Caco-2 (cell line): ENCODE results near the gene LRRFIP1. TPM values are rescaled to one million over a fixed set of nuclear protein-coding genes. Genes with fewer than 3 reads are reported as not detected.

Experiments
- BruUV-seq: library from RNA; stranded (reverse); fragments of 400-500 nt; replicated peaks from 2 replicates; lab custom pipeline; 2021; lab: Mats Ljungman, UMichigan
- CTCF ChIA-PET: fragments of 300-600 bp; sonication (Branson Sonifier 250); formaldehyde crosslinking; loops from one replicate; lab custom pipeline; 2022; ENCODE audit warnings: antibody characterized with exemption; lab: Charles Lee
- POLR2A ChIA-PET: fragments of 300-600 bp; sonication (Branson Sonifier 250); formaldehyde crosslinking; loops from one replicate; lab custom pipeline; 2022; ENCODE audit warnings: antibody characterized with exemption; lab: Charles Lee
- DNase-seq, 2 experiments: peaks; one replicate each; pipeline versions ENCODE4 v3.0.0 to v3.0.0-alpha.2; 2020 to 2022
- H3K27me3 ChIP-seq: replicated peaks from 2 replicates; pipeline ENCODE4 v1.6.0; 2011; ENCODE audit warnings: low read length; ENCODE audit not compliant: control insufficient read depth, insufficient read depth
- H3K36me3 ChIP-seq: 2 replicates; pipeline ENCODE4 v1.5.1; 2011; ENCODE audit warnings: low read length; ENCODE audit not compliant: control insufficient read depth, insufficient read depth
- H3K4me1 ChIP-seq: fragments of 250-450 bp; sonication (Bioruptor Pico); 2 replicates; pipeline ENCODE4 v1.5.1; 2020; ENCODE audit warnings: mild to moderate bottlenecking
- H3K4me3 ChIP-seq: 2 replicates; pipeline ENCODE4 v1.5.1; 2011; ENCODE audit warnings: low read depth, mild to moderate bottlenecking, control low read depth, low read length
- H3K9me3 ChIP-seq: fragments of 250-450 bp; sonication (Bioruptor Pico); 2 replicates; pipeline ENCODE4 v1.5.1; 2020; ENCODE audit warnings: mild to moderate bottlenecking, moderate library complexity
- H3K27ac Mint-ChIP-seq: one replicate; pipeline ENCODE4 v1.8.0; 2022; ENCODE audit warnings: mixed read lengths; ENCODE audit not compliant: unreplicated experiment
- H3K27me3 Mint-ChIP-seq: one replicate; pipeline ENCODE4 v1.8.0; 2022; ENCODE audit warnings: mixed read lengths; ENCODE audit not compliant: insufficient read depth, unreplicated experiment
- H3K36me3 Mint-ChIP-seq: one replicate; pipeline ENCODE4 v1.8.0; 2022; ENCODE audit warnings: mild to moderate bottlenecking, mixed read lengths; ENCODE audit not compliant: insufficient read depth, unreplicated experiment
- H3K4me1 Mint-ChIP-seq: one replicate; pipeline ENCODE4 v1.8.0; 2022; ENCODE audit warnings: low read depth, mixed read lengths; ENCODE audit not compliant: unreplicated experiment
- H3K4me3 Mint-ChIP-seq: one replicate; pipeline ENCODE4 v1.8.0; 2022; ENCODE audit warnings: mild to moderate bottlenecking, moderate library complexity, mixed read lengths; ENCODE audit not compliant: unreplicated experiment
- H3K9me3 Mint-ChIP-seq: one replicate; pipeline ENCODE4 v1.8.0; 2022; ENCODE audit warnings: mixed read lengths; ENCODE audit not compliant: unreplicated experiment
- CTCF ChIP-seq, 2 experiments: fragments of 200-600 bp in 1 of 2; IDR thresholded peaks; 1 replicate in 1 of 2; 2 replicates in 1 of 2; pipeline versions ENCODE4 v1.5.1 to v1.8.0; 2011 to 2022; ENCODE audit warnings: antibody characterized with exemption in 1 of 2, control low read depth in 1 of 2, inconsistent platforms in 1 of 2, low read depth in 1 of 2, low read length in 1 of 2, mild to moderate bottlenecking in 1 of 2, moderate library complexity in 1 of 2; ENCODE audit not compliant: insufficient read depth in 1 of 2, severe bottlenecking in 1 of 2, unreplicated experiment in 1 of 2
- intact Hi-C: fragments of 100-400 bp; cut with micrococcal nuclease; formaldehyde crosslinking; loops from one replicate; pipeline ENCODE4 v1.10.0; 2022; ENCODE audit not compliant: unreplicated experiment
- total RNA-seq: library from RNA; stranded (reverse); gene quantifications from 2 replicates; pipeline ENCODE4 v1.2.3, GENCODE V29; 2022

The LRRFIP1 gene
- total RNA-seq, 1 experiment from 2014 or later: 37.1 TPM

GRCh38 chr2:237725661-237726060 lies 98.3 kb downstream of the LRRFIP1 start:
- no peaks in the 10 kb centered on the region for H3K9me3 ChIP-seq
- CTCF ChIA-PET: no interaction called here
- Mint-ChIP-seq H3K27ac (peak overlapping the region; percentile 26), H3K36me3 (peaks cover under 1% of the 10 kb centered on the region), H3K9me3 (no peaks in the 10 kb centered on the region), H3K4me3 (no peak overlapping the region), H3K4me1 (peaks cover 18% of the 10 kb centered on the region), H3K27me3 (no peaks in the 10 kb centered on the region)
- no peaks in the 10 kb centered on the region; the same call in 1 of the 2 replicates for H3K36me3 ChIP-seq
- peaks cover 39% of the 10 kb centered on the region for H3K4me1 ChIP-seq
- BruUV-seq: no TSS peak
- intact Hi-C loops: no loop called here
- H3K4me3 ChIP-seq: no peak overlapping the region
- POLR2A ChIA-PET: no interaction called here
- no peaks in the 10 kb centered on the region for H3K27me3 ChIP-seq
- DNase-seq: no peak
- no peak for TF ChIP-seq CTCF (IDR thresholded peaks at IDR 0.05; ENCODE audit: insufficient read depth in 1 of 2, low read depth in 1 of 2, low read length in 1 of 2, severe bottlenecking in 1 of 2, unreplicated experiment in 1 of 2)

GRCh38 chr2:237726401-237726830 lies 99.0 kb downstream of the LRRFIP1 start:
- no peak for DNase-seq
- Mint-ChIP-seq H3K9me3 (no peaks in the 10 kb centered on the region), H3K4me1 (peaks cover 18% of the 10 kb centered on the region), H3K27ac (no peak overlapping the region), H3K36me3 (no peaks in the 10 kb centered on the region), H3K4me3 (no peak overlapping the region), H3K27me3 (no peaks in the 10 kb centered on the region)
- Histone ChIP-seq H3K27me3 (no peaks in the 10 kb centered on the region), H3K9me3 (no peaks in the 10 kb centered on the region), H3K4me3 (no peak overlapping the region), H3K36me3 (no peaks in the 10 kb centered on the region; the same call in 1 of the 2 replicates), H3K4me1 (peaks cover 34% of the 10 kb centered on the region)
- intact Hi-C loops: no loop called here
- POLR2A ChIA-PET: no interaction called here
- no peak for TF ChIP-seq CTCF (IDR thresholded peaks at IDR 0.05; ENCODE audit: insufficient read depth in 1 of 2, low read depth in 1 of 2, low read length in 1 of 2, severe bottlenecking in 1 of 2, unreplicated experiment in 1 of 2)
- no TSS peak for BruUV-seq
- CTCF ChIA-PET: no interaction called here

- Histone ChIP-seq H3K36me3 (no peaks in the 10 kb centered on the region; the same call in 1 of the 2 replicates), H3K27me3 (no peaks in the 10 kb centered on the region), H3K9me3 (no peaks in the 10 kb centered on the region), H3K4me3 (no peak overlapping the region), H3K4me1 (peaks cover 34% of the 10 kb centered on the region)
- H3K27me3 Mint-ChIP-seq: no peaks in the 10 kb centered on the region
- DNase-seq: no peak
- H3K27ac Mint-ChIP-seq: no peak overlapping the region
- H3K36me3 Mint-ChIP-seq: no peaks in the 10 kb centered on the region
- H3K4me1 Mint-ChIP-seq: peaks cover 24% of the 10 kb centered on the region
- no peak for TF ChIP-seq CTCF (IDR thresholded peaks at IDR 0.05; ENCODE audit: insufficient read depth in 1 of 2, low read depth in 1 of 2, low read length in 1 of 2, severe bottlenecking in 1 of 2, unreplicated experiment in 1 of 2)
- H3K9me3 Mint-ChIP-seq: no peaks in the 10 kb centered on the region
- ChIA-PET POLR2A (no interaction called here), CTCF (no interaction called here)
- no TSS peak for BruUV-seq
- no peak overlapping the region for H3K4me3 Mint-ChIP-seq
- intact Hi-C loops: no loop called here
Observed at GRCh38 chr2:237727363-237727762, 100.0 kb downstream of the LRRFIP1 start.
